GM11168 (cell line): Measurements from ENCODE around the gene DLX4.

Experiments used
- in situ Hi-C: fragments of 300-500 bp; cut with MboI; formaldehyde crosslinking; loops from one replicate; pipeline ENCODE4 v1.12.0; 2022; ENCODE audit warnings: low sequenced_read_pairs; ENCODE audit not compliant: unreplicated experiment

DLX4 gene

DNA sequence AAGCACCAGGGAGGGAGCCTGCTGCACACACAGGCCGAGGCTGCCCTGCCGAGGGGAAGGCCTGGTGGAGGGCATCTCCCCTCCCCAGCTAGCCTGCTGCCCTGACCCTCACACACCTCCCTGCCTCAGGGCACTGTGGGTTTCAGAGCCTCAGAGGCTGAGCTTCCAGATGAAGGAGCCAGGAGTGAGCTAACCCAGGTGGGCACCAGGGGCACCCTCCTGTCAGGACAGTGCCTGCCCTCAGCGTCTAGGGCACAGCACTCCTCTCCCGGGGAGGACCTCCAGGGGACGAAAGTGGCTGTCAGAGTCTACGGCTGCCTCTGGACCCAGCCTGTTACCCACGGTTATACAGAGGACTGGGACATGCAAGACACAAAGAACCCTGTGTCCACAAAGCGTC lies 22.8 kb upstream of the DLX4 start:
- in situ Hi-C loops: no loop called here

DNA sequence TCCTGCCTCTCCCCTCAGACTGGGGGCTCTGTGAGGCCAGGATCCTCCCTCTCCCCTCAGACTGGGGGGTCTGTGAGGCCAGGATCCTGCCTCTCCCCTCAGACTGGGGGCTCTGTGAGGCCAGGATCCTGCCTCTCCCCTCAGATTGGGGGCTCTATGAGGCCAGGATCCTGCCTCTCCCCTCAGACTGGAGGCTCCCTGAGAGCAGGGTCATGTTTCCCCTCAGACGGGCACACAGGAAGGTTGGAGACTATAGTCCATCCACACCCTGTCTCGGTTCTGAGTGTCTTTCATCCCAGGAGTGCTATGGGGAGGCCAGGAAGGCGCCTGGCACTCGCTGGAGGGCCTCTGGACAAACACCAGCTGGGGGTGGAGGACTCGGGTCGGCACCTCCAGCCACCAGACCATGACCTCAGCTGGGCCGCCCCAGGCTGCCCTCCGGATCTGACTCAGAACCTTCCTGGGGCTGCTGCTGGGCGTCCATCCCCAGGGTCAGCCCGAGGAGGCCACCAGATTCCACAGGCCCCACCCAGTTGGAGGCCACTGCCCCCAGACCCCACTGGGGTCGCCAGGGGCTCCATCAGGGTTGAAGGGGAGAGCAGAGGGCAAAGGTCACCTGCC lies 21.9 kb upstream of the DLX4 start:
- in situ Hi-C loops: no loop called here

DNA sequence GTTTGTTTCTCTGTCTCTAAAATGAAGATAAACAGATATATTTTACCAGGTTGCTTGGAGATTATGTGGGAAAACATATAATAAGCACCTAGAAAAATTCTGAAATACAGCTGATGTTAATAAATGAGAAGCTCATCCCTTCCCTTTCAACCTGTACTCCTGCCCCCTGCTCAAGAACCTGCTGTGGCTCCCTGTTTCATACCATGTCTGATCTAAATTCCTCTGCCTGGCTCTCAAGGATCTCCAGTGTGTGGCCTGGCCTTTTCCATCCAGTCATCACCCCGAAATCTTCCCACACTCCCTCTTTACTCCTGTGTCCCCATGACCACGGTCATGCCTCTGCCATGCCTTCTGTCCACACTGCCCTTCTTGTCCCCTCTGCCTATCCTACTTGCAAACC lies 19.4 kb upstream of the DLX4 start:
- in situ Hi-C loops: no loop called here

DNA sequence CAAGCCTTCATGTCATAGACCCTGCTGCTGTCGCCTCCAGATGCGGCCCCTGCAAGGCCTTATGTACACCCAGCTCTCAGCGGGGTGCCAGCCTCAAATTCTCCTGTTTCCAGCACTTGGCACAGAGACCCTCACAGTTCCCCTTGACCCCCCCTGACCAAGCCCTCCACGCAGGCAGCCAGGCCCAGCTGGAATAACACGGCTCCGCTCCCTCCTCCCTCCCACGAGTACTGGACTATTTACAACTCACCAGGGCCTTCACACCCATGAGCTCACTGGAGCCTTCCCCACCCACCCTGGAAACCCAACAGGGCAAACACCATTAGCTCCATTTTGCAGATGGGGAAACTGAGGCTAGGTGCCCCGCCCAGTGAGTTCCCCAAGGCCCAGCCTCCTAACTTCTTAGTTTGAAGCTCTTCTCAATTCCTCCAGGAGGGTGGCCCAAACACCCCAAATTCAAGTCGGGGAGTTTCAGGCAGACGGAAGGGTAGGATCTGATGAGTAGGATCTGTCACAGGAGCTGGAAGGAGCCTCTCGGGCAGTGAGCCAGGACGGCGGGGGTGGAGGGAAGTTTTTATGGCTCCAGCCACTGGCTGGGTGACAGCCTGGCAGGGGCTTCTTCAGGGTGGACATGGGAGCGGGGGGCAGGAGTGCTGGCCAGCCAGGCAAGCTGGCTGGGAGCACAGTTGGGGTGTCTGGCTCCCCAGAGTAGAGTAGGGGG lies 17.5 kb upstream of the DLX4 start:
- in situ Hi-C loops: no loop called here

DNA sequence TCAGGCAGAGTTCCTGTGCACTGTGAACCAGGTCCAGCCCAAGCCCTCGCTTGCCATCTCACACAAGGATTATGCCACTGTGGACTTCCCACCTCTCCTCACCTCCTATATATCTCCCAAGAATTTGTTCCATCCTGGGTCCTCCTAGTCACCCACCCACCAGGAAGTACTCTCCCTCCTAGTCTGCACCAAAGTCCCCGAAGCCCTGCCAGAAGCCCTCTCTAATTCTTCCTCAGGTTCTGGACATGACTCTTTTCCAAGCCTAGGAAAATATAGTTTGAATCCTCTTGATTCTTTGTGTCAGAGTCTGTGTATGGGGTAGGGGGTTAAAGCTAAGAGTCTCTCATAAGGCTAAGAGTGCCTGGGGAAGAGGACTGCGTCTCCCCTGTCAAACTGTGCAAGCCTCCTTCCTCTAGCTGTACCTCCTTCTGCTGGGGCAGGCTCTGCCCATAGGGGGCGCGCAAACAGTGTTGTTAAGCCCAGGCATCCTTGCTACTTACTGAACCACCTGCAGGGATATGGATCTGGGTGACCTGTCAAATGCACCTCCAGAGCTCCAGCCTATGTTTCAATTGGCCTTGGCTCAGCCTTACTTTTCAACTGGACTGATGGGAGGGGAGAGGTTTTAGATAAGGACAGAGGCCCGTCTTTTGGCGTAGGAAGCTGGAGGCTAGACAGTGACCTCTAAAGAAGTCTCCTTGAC lies 16.6 kb upstream of the DLX4 start:
- in situ Hi-C loops: no loop called here

DNA sequence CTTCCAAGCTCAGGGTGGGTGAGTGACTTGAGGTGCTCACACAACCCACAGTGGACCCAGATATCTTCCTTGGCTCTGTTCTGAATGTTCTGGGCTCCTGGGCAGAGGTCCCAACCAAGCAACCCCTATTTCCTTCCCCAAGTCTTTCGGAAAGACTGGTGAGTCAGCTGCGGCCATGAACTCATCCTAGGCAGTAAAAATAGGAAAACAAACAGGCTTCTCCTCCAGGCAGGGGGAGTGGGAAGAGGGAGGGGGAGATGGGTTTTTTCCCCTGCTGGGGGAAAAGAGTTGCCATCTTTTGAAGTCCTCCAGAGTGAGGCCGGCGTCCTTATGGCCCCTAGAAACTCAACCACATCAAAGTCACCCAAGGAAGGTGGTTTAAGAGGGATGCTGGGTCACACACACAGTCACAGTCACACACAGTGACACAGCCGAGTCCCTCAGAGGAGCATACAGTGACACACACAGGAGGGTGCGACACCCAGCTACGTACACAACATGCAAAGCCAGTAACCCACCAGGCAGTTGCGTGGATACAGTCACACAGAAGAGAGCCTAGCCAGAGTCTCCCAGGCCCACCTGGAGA lies 16.0 kb upstream of the DLX4 start:
- in situ Hi-C loops: no loop called here

DNA sequence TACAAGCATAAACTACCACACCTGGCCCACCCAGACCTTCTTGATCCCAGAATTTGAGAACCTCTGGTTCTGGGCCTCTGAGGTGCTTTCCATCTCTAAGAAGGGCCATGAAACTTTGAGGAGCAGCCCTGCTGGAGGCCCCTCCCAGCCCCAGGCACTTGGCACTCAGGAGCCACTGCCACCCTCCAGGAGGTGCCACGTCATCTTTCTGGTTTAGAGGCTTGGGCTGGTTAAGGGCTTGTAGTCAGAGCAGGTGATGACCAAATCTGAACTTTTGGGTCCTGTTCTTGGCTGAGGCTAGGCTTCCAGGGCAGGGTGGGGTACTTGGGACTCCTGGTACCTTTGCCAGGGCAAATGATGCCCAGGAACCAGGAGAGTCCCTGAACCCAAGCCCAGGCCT lies 13.8 kb upstream of the DLX4 start:
- in situ Hi-C loops: no loop called here

DNA sequence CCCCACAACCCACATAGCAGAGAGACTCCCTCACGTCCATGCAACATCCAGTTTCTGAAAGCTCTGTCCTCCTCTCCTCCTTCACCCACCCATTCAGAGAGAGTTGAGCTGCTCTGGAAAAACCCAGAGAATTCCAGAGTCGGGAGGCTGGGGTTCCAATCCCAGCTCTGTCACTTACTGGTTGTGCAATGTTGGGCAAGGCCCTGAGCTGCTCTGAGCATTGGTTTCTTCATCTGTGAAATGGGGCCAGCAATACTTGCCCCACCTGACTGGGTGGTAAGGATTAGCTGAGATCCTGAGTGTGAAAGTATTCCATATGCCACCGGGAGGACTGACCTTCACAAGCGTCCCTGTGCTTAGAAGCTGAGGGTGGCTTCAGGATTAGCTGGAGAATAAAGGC lies 12.2 kb upstream of the DLX4 start:
- in situ Hi-C loops: no loop called here

DNA sequence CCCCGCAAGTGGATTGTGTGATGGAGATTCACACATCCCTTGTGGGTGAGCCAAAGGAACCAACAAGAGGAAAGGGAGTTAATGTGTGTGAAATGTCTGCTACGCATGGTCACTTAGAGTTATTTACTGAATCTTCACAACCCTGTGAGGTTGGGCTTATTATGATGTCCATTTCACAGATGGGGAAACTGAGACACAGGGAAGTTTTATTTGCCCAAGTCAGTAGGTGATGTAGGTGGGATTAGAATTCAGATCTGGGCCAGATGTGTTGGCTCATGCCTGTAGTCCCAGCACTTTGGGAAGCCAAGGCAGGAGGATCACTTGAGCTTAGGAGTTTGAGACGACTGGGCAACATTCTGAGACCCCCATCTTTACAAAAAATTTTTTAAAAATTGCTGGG lies 11.6 kb upstream of the DLX4 start:
- in situ Hi-C loops: no loop called here

DNA sequence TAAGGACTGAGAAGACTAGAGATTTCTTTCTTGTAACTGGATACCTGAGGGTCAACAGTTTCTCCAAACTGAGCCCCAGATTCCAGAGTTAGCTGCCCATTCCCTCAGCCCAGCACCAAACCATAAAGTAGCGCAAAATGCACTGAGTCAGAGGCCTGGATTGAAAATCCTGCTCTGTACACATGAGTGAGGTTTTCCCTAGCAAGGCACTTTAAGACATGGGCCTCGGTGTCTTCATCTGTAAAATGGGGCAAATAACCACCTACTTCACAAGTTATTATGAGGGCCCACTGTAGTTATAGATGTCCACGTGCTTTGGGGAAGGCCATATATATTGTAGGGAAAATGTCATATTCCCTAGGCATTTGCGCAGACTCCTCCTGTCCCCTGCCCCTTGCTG lies 10.3 kb upstream of the DLX4 start:
- in situ Hi-C loops: no loop called here

DNA sequence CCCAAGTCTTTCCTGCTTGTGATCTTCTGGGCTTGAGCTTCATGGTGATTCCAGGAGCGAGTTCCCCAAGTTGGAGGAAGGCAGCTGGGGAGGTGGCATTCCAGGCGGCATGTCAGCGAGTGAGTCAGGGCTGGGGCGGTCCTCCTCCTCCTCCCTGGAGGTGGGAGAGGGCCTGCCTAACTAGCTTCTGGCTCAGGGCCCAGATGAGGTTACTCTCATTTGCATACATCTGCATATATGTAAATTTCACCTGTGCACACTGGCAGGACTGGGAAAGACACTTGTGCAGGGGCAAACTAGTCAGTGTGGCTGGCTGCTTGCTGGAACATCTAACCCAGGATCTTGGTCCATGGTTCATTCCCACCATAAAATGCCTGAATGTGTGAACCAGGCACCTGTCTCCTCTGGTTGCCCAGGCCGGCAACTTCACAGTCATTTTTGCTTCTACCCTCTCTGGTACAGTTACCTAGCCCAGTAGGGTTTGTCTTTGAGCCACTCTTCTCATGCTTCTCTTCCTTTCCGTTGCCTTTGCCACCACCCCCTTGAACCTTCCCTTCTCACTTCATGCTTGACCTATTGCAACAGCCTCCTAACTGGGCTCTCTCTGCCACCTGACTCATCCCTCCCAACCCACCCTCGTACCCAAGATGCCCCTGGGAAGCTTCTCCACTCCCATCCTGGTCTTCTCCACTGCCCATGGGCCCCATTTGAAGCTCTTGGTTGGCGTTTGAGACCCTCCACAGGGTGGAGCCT lies 9.6 kb upstream of the DLX4 start:
- in situ Hi-C loops: no loop called here

DNA sequence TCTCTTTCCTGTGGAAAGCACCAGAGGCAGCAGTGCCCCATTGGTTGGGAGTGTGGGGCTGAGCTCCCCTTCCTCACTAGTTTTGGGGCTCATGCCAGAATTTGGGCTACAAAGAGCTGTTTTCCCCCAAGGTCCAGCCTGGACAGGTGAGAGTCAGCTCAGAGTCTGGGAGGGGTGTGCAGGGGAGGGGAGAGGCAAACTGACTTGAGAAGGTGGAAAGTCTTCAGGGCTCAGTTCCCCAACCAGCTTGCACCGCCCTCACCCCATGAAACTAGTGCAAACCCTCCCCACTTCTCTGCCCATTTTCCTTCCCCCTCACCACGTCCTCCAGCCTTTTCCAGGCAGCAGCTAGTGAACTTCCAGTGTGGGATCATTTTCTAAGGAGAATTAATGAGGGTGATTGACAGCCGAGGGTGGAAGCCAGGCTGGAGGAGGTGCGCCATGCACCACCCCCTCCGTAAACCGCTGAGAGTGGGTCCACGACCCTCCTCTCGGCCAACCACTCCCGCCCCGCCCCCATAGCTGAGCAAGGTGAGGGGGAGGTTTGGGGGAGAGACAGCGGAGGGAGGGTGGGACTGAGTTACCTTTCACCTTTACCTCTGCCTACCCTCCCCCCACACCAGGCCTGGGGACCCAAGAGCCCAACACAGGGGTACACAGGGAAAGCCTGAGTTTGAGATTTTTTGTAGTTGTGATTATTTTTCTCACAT lies 6.2 kb upstream of the DLX4 start:
- in situ Hi-C loops: no loop called here

DNA sequence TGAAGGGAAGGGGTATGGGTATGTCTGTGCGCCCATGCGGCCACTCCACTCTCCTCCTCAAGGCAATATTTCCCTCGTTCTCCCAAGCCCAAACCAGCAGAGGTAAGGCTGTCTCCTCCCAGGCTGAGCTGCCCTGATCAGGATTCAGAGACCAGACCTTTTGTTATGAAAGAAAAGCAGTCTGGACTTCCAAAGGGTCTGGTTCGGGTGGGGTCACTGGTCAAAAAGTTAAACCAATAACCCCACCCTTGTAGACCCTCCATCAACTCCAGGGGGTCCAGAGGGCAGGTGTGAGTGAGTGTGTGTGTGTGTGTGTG lies 5.7 kb upstream of the DLX4 start:
- in situ Hi-C loops: no loop called here

DNA sequence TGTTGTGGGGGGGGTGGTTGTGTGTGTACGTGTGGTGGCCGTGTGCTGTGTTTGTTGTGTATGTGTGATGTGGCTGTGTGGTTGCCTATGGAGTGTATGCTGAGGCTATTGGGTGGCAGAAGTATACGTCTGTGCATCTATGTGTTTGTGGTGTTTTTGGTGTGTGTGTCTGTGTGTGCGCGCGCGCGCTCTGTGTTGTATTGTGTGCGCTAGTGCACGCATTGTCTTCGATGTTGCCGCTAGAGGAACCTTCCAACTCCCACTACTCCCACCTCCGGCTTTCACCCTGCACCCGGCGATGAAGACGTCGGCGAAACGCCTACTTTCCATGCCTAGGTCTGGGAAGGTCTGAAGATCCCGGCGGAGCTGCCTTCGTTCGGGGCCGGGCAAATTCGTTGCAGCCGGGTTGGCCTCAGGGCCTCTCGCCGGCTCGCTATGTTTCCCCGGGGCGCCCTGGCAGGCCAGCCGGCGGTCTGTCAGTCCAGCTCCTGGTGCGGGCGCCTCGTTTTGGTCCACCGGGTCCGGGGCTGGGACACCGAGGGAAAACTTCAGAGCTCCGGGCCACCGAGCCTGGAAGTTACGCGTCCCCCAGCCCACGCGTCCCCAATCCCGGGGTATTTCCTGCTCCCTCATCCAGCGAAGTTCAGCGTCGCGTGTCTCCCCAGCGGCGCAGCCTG lies 5.2 kb upstream of the DLX4 start:
- in situ Hi-C loops: no loop called here

DNA sequence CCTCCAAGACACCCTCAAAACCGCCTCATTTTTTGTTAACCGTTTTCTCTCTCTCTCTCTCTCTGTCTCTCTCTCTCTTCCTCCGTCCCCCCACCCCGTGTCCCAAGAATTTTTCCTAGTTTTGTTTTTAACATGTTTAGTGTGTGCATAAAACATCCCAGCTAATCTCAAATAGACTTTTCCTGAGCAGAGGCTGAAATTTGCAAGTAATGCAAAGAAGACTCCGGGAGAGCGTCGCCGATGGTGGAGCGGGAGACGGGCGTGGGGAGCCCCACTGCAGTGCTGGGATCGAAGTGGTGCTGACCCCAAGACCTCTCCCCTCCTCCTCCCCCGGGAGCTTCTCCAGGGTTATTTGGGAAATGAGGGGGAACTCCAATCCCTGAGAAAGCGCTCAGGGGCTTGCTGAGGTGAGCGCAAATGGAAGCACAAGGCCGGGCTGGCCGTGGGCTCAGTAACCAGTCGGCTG lies 4.7 kb upstream of the DLX4 start:
- in situ Hi-C loops: no loop called here

DNA sequence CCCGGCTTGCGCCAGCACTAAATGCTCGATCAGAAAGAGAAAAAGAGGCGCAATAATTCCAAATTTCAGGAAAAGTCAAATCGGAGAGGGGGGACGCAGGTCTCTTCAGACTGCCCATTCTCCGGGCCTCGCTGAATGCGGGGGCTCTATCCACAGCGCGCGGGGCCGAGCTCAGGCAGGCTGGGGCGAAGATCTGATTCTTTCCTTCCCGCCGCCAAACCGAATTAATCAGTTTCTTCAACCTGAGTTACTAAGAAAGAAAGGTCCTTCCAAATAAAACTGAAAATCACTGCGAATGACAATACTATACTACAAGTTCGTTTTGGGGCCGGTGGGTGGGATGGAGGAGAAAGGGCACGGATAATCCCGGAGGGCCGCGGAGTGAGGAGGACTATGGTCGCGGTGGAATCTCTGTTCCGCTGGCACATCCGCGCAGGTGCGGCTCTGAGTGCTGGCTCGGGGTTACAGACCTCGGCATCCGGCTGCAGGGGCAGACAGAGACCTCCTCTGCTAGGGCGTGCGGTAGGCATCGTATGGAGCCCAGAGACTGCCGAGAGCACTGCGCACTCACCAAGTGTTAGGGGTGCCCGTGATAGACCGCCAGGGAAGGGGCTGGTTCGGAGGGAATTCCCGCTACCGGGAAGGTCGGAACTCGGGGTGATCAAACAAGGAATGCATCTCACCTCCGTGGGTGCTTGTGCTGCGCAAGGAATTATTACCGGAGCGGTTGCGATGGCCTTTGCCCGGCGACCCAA lies 4.0 kb upstream of the DLX4 start:
- in situ Hi-C loops: no loop called here

DNA sequence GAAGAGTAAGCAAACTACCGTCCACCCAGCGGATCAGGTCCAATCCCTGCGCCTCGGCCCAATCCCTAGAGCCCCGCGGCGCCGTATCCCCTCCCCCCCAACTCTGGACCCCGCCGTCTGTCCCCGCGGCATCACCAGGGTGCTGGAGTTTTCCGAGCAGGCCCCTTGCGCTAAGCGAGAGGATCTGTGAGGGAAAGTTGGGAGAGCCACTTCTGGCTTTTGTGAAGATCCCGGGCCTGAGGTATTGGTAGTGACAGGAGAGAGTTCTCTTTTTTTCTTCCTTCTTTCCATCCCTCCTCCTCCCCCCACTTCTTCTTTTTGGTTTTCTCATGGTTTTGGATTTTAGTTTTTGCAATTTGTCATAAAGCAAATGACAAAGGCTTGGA lies 3.5 kb upstream of the DLX4 start:
- in situ Hi-C loops: no loop called here

DNA sequence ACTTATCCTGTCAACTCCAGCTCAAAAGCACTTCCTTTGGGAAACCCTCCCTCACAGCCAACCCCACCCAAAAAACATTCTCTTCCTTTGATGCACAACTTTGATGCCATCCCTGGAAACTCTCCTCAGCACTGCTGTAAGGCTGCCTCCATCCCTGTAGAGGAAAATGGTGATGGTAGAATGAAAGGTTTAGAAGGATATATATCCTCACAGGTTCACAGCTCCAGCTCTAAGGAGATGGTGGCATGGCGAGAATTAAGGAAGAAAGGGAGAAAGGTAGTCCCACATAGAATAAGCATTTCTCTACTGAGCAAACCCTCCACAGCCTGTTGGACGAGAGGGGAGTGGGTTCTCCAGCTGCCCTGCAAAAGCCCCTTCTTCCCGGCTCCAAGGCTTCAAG lies 2.2 kb upstream of the DLX4 start:
- in situ Hi-C loops: no loop called here

DNA sequence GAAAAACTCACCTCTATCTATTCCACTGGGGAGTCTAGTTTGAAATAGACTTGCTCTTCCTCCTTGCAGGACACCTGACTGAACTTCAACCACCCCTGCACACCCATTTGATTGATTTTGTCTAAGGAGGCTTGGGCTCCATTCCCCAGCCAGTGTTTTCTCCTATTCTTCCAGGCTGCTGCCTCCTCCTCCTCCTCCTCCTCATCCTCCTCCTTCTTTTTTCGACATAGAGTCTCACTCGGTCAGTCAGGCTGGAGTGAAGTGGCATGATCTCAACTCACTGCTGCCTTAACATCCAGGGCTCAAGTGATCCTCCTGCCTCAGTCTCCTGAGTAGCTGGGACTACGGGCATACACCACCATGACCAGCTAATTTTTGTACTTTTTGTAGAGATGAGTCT lies 1.8 kb upstream of the DLX4 start:
- in situ Hi-C loops: no loop called here
